Transverse colon (tissue), 4 donors: ENCODE data around the gene RGP1.

Source experiments
- CTCF ChIP-seq, 5 experiments: fragments of 200-600 bp in 3 of 5; fragments of 450-650 bp in 2 of 5; sonication (generic) in 3 of 5; IDR thresholded peaks; 1 replicate in 2 of 5; 2 replicates in 3 of 5; pipeline ENCODE4 v1.5.1; 2016 to 2017; ENCODE audit warnings: antibody characterized with exemption in 5 of 5, inconsistent platforms in 3 of 5, mild to moderate bottlenecking in 2 of 5, moderate library complexity in 1 of 5
- POLR2A ChIP-seq: fragments of 450-650 bp; IDR thresholded peaks from one replicate; pipeline ENCODE4 v1.6.1; 2016; ENCODE audit warnings: antibody characterized with exemption, mild to moderate bottlenecking, moderate library complexity
- POLR2AphosphoS5 ChIP-seq, 3 donors: sonication (generic); formaldehyde crosslinking; IDR thresholded peaks; one replicate each; pipeline ENCODE4 v1.6.1; 2016; ENCODE audit warnings: antibody characterized with exemption in 3 of 3

- no peak for TF ChIP-seq CTCF (IDR thresholded peaks at IDR 0.05)
- no peak for TF ChIP-seq POLR2A
- no peak for TF ChIP-seq POLR2AphosphoS5 (IDR thresholded peaks at IDR 0.05)
Measured at GRCh38 chr9:35783418-35783817, 34.3 kb downstream of the RGP1 start.
